KMS-11 (cell line): ENCODE data around the gene WDPCP.

Experiments used
- H2AFZ ChIP-seq: fragments of 200-600 bp; sonication (generic); 2 replicates; pipeline ENCODE4 v1.6.1; 2016; ENCODE audit warnings: antibody characterized with exemption, mixed run types, low read depth
- H3K27ac ChIP-seq: fragments of 200-600 bp; sonication (generic); 2 replicates; pipeline ENCODE4 v1.6.1; 2016; ENCODE audit warnings: mild to moderate bottlenecking, mixed run types
- H3K27me3 ChIP-seq: fragments of 200-600 bp; sonication (generic); 2 replicates; pipeline ENCODE4 v1.6.1; 2017; ENCODE audit warnings: mild to moderate bottlenecking, low read depth, mixed run types, moderate library complexity; ENCODE audit not compliant: insufficient read depth
- H3K36me3 ChIP-seq: fragments of 200-600 bp; sonication (generic); 2 replicates; pipeline ENCODE4 v1.6.1; 2017; ENCODE audit warnings: mild to moderate bottlenecking, mixed run types; ENCODE audit not compliant: insufficient read depth
- H3K4me1 ChIP-seq: fragments of 200-600 bp; sonication (generic); 2 replicates; pipeline ENCODE4 v1.6.1; 2016; ENCODE audit warnings: mild to moderate bottlenecking, low read depth, mixed run types; ENCODE audit not compliant: poor library complexity, severe bottlenecking
- H3K4me2 ChIP-seq: fragments of 200-600 bp; sonication (generic); 2 replicates; pipeline ENCODE4 v1.7.0; 2016; ENCODE audit warnings: mild to moderate bottlenecking, mixed run types
- H3K4me3 ChIP-seq: fragments of 200-600 bp; sonication (generic); IDR thresholded peaks from 2 replicates; pipeline ENCODE4 v1.6.1; 2017; ENCODE audit warnings: low read depth, low read length, mixed read lengths; ENCODE audit not compliant: insufficient read depth
- H3K79me2 ChIP-seq: fragments of 200-600 bp; sonication (generic); 2 replicates; pipeline ENCODE4 v1.6.1; 2016; ENCODE audit warnings: low read depth, mixed run types; ENCODE audit not compliant: insufficient read depth
- H3K9ac ChIP-seq: fragments of 200-600 bp; sonication (generic); 2 replicates; pipeline ENCODE4 v1.6.1; 2016; ENCODE audit warnings: mild to moderate bottlenecking, mixed run types
- H4K20me1 ChIP-seq: fragments of 200-600 bp; sonication (generic); 2 replicates; pipeline ENCODE4 v1.6.1; 2016; ENCODE audit warnings: mild to moderate bottlenecking, mixed run types; ENCODE audit not compliant: insufficient read depth
- CTCF ChIP-seq: fragments of 200-600 bp; sonication (generic); conservative IDR thresholded peaks from 2 replicates; pipeline ENCODE4 v1.6.1; 2017; ENCODE audit warnings: low read depth, mild to moderate bottlenecking, antibody characterized with exemption, low read length, moderate library complexity, mixed read lengths

Gene WDPCP

GRCh38 chr2:63435070-63435469 lies 153.2 kb downstream of the WDPCP start:
- H3K36me3 ChIP-seq = no peaks in the 10 kb centered on the region
- no peak overlapping the region for H3K4me3 ChIP-seq
- H3K27me3 ChIP-seq = no peaks in the 10 kb centered on the region
- H4K20me1 ChIP-seq = no peaks in the 10 kb centered on the region
- no peak overlapping the region for H3K9ac ChIP-seq
- no peak overlapping the region for H2AFZ ChIP-seq
- no peak overlapping the region for H3K27ac ChIP-seq
- H3K4me2 ChIP-seq = no peak overlapping the region
- H3K4me1 ChIP-seq = no peaks in the 10 kb centered on the region
- TF ChIP-seq CTCF = no peak
- H3K79me2 ChIP-seq = no peaks in the 10 kb centered on the region

- Histone ChIP-seq H3K27me3 (no peaks in the 10 kb centered on the region), H3K4me3 (no peak overlapping the region), H4K20me1 (no peaks in the 10 kb centered on the region), H3K9ac (no peak overlapping the region), H3K4me2 (no peak overlapping the region), H3K79me2 (no peaks in the 10 kb centered on the region), H3K4me1 (no peaks in the 10 kb centered on the region), H2AFZ (no peak overlapping the region), H3K27ac (no peak overlapping the region), H3K36me3 (no peaks in the 10 kb centered on the region)
- TF ChIP-seq CTCF = no peak
Observed at GRCh38 chr2:63434024-63435001, 154.0 kb downstream of the WDPCP start.

- no peak overlapping the region for H3K4me2 ChIP-seq
- no peaks in the 10 kb centered on the region for H4K20me1 ChIP-seq
- no peaks in the 10 kb centered on the region for H3K36me3 ChIP-seq
- no peak for TF ChIP-seq CTCF
- H3K27ac ChIP-seq = no peak overlapping the region
- no peaks in the 10 kb centered on the region for H3K4me1 ChIP-seq
- H3K9ac ChIP-seq = no peak overlapping the region
- no peak overlapping the region for H3K4me3 ChIP-seq
- no peaks in the 10 kb centered on the region for H3K79me2 ChIP-seq
- no peak overlapping the region for H2AFZ ChIP-seq
- H3K27me3 ChIP-seq = no peaks in the 10 kb centered on the region
Observed at GRCh38 chr2:63432373-63432772, 155.9 kb downstream of the WDPCP start.

GRCh38 chr2:63425606-63426005 lies 162.7 kb downstream of the WDPCP start:
- no peak overlapping the region for H3K9ac ChIP-seq
- H3K79me2 ChIP-seq = no peaks in the 10 kb centered on the region
- no peak overlapping the region for H3K27ac ChIP-seq
- no peak overlapping the region for H2AFZ ChIP-seq
- H3K27me3 ChIP-seq = no peaks in the 10 kb centered on the region
- no peaks in the 10 kb centered on the region for H4K20me1 ChIP-seq
- no peak for TF ChIP-seq CTCF
- H3K4me1 ChIP-seq = peaks cover 8% of the 10 kb centered on the region
- no peak overlapping the region for H3K4me3 ChIP-seq
- H3K36me3 ChIP-seq = no peaks in the 10 kb centered on the region
- H3K4me2 ChIP-seq = no peak overlapping the region
